ENCODE measurements around the gene MYPOP. TPM values are rescaled to one million over a fixed set of nuclear protein-coding genes. Genes with fewer than 3 reads are reported as not detected.

Gene MYPOP
- total and polyA plus RNA-seq, 9 of the 15 experiments (the other 6 are each of a cell fraction or from before 2014, with no cell fraction given): 0.32 to 7.6 (median 1.6) TPM

GRCh38 chr19:45876411-45877197 is 25.8 kb downstream of the MYPOP start (continued):
- TF ChIP-seq STAG1 (CRISPR knock-in tag; IDR thresholded peaks at IDR 0.05; ENCODE audit: borderline replicate concordance): no peak
- no peak for TF ChIP-seq FOXM1 (IDR thresholded peaks at IDR 0.05; ENCODE audit: low read depth)
- no peak for TF ChIP-seq FOXM1 (CRISPR knock-in tag; IDR thresholded peaks at IDR 0.05; ENCODE audit: low read depth)
- peak; percentile 72 for TF ChIP-seq ETV1 (tag; conservative IDR thresholded peaks at IDR 0.05; ENCODE audit: low read depth)
- TF ChIP-seq SOX6 (IDR thresholded peaks at IDR 0.05): 0 out of 2 replicates have a peak, but pooled peaks have one; percentile 19
- TF ChIP-seq NR1H2 (CRISPR knock-in tag; IDR thresholded peaks at IDR 0.05): no peak
- TF ChIP-seq SMARCA5 (IDR thresholded peaks at IDR 0.05): peak; percentile 48; the same call in 1 of the 2 replicates
- peak; percentile 66 to 69; a peak in 1 of 4 replicates for TF ChIP-seq ARNT (IDR thresholded peaks at IDR 0.05)
- TF ChIP-seq GATA2 (CRISPR knock-in tag; IDR thresholded peaks at IDR 0.05): no peak
- no peak for TF ChIP-seq NFE2L1 (tag; IDR thresholded peaks at IDR 0.05; ENCODE audit: borderline replicate concordance, low read depth)
- peak; percentile 92; the same call in 1 of the 2 replicates for TF ChIP-seq ZBTB26 (CRISPR knock-in tag; IDR thresholded peaks at IDR 0.05)
- TF ChIP-seq CTBP1 (IDR thresholded peaks at IDR 0.05; ENCODE audit: borderline replicate concordance): peak; percentile 67
- TF ChIP-seq SIN3A (IDR thresholded peaks at IDR 0.05; ENCODE audit: borderline replicate concordance in 2 of 2, control insufficient read depth in 1 of 2, low read depth in 2 of 2, low read length in 2 of 2): no peak
- 0 out of 2 replicates have a peak, but pooled peaks have one; percentile 3 for TF ChIP-seq MYC (IDR thresholded peaks at IDR 0.05; ENCODE audit: low read depth, low read length)
- no peak for TF ChIP-seq MYC (CRISPR knock-in tag; IDR thresholded peaks at IDR 0.05; ENCODE audit: borderline replicate concordance, low read depth)
- peak; percentile 86; the same call in 1 of the 2 replicates for TF ChIP-seq HDGF (IDR thresholded peaks at IDR 0.05)
- peak; percentile 88 for TF ChIP-seq POLR2G (IDR thresholded peaks at IDR 0.05; ENCODE audit: low read depth, low read length)
- peak; percentile 70 for TF ChIP-seq CXXC5 (CRISPR knock-in tag; IDR thresholded peaks at IDR 0.05)
- TF ChIP-seq E2F8 (IDR thresholded peaks at IDR 0.05; ENCODE audit: low read depth, partially characterized antibody): peak; percentile 63
- TF ChIP-seq IRF2 (CRISPR knock-in tag; IDR thresholded peaks at IDR 0.05): no peak
